Large intestine (tissue), 1 donor: ENCODE measurements around the gene ATP5F1C. TPM values are rescaled to one million over a fixed set of nuclear protein-coding genes. Genes with fewer than 3 reads are reported as not detected.

Source experiments
- polyA plus RNA-seq: library from polyadenylated mRNA; unstranded; fragments of 120-200 nt; gene quantifications from one replicate; pipeline ENCODE4 v1.2.1, GENCODE V29; 2013

The ATP5F1C gene
- polyA plus RNA-seq, 1 donor: 318 TPM

Other genes starting within 250 kb of the ATP5F1C start
- gene ITIH5, start 121.2 kb upstream of the ATP5F1C start, polyA plus RNA-seq: 6.8 TPM
- 0.52 TPM for gene ITIH2, start 84.9 kb upstream of the ATP5F1C start, polyA plus RNA-seq
- 14.7 TPM for gene KIN, start 184 bp upstream of the ATP5F1C start, polyA plus RNA-seq
- gene TAF3, start 30.3 kb downstream of the ATP5F1C start, polyA plus RNA-seq: 5.0 TPM